ENCODE measurements around the gene ZRANB3. TPM values are rescaled to one million over a fixed set of nuclear protein-coding genes. Genes with fewer than 3 reads are reported as not detected.

The ZRANB3 gene
- total and polyA plus RNA-seq, 4 donors: 2.5 to 7.2 (median 4.1) TPM

GRCh38 chr2:135238651-135239050, 292.4 kb downstream of the ZRANB3 start:
- no peak for DNase-seq (ENCODE audit: low spot score)
- Histone ChIP-seq H3K36me3 (ENCODE audit: control insufficient read depth in 4 of 4, insufficient read depth in 3 of 4, low read depth in 1 of 4, low read length in 3 of 4) (no peaks in the 10 kb centered on the region), H3K27ac (ENCODE audit: low read depth in 1 of 2, low read length in 2 of 2) (no peak overlapping the region), H3K27me3 (ENCODE audit: control insufficient read depth in 4 of 4, insufficient read depth in 4 of 4, low read length in 3 of 4) (no peaks in the 10 kb centered on the region), H3K9ac (ENCODE audit: low read depth in 1 of 2, low read length in 2 of 2) (no peak overlapping the region), H3K4me3 (ENCODE audit: low read depth in 1 of 3, low read length in 3 of 3) (no peak overlapping the region), H3K4me1 (ENCODE audit: control insufficient read depth in 4 of 4, insufficient read depth in 4 of 4, low read length in 3 of 4) (no peaks in the 10 kb centered on the region), H3K9me3 (ENCODE audit: control insufficient read depth in 4 of 4, low read length in 3 of 4) (no peaks in the 10 kb centered on the region)
- WGBS: 96% methylated on average over 2 of the region's 2 CpGs
- TF ChIP-seq YY1 (IDR thresholded peaks at IDR 0.05) (no peak), HNF4G (IDR thresholded peaks at IDR 0.05) (no peak), TAF1 (conservative IDR thresholded peaks at IDR 0.05) (no peak), RAD21 (IDR thresholded peaks at IDR 0.05) (no peak), GABPA (IDR thresholded peaks at IDR 0.05 in 1 of 2, conservative IDR thresholded peaks at IDR 0.05 in 1 of 2) (no peak), JUND (IDR thresholded peaks at IDR 0.05) (no peak), FOXA2 (IDR thresholded peaks at IDR 0.05) (no peak), SP1 (IDR thresholded peaks at IDR 0.05) (no peak), EGR1 (IDR thresholded peaks at IDR 0.05; ENCODE audit: low read depth in 2 of 2) (no peak), HNF4A (conservative IDR thresholded peaks at IDR 0.05) (no peak), MAX (IDR thresholded peaks at IDR 0.05) (no peak), FOXA1 (IDR thresholded peaks at IDR 0.05) (no peak), RXRA (IDR thresholded peaks at IDR 0.05) (no peak), NR2F2 (IDR thresholded peaks at IDR 0.05) (no peak), ATF3 (IDR thresholded peaks at IDR 0.05) (no peak)
- TF ChIP-seq, protein P1, sequence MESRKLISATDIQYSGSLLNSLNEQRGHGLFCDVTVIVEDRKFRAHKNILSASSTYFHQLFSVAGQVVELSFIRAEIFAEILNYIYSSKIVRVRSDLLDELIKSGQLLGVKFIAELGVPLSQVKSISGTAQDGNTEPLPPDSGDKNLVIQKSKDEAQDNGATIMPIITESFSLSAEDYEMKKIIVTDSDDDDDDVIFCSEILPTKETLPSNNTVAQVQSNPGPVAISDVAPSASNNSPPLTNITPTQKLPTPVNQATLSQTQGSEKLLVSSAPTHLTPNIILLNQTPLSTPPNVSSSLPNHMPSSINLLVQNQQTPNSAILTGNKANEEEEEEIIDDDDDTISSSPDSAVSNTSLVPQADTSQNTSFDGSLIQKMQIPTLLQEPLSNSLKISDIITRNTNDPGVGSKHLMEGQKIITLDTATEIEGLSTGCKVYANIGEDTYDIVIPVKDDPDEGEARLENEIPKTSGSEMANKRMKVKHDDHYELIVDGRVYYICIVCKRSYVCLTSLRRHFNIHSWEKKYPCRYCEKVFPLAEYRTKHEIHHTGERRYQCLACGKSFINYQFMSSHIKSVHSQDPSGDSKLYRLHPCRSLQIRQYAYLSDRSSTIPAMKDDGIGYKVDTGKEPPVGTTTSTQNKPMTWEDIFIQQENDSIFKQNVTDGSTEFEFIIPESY (IDR thresholded peaks at IDR 0.05): no peak
- TF ChIP-seq, protein P2, sequence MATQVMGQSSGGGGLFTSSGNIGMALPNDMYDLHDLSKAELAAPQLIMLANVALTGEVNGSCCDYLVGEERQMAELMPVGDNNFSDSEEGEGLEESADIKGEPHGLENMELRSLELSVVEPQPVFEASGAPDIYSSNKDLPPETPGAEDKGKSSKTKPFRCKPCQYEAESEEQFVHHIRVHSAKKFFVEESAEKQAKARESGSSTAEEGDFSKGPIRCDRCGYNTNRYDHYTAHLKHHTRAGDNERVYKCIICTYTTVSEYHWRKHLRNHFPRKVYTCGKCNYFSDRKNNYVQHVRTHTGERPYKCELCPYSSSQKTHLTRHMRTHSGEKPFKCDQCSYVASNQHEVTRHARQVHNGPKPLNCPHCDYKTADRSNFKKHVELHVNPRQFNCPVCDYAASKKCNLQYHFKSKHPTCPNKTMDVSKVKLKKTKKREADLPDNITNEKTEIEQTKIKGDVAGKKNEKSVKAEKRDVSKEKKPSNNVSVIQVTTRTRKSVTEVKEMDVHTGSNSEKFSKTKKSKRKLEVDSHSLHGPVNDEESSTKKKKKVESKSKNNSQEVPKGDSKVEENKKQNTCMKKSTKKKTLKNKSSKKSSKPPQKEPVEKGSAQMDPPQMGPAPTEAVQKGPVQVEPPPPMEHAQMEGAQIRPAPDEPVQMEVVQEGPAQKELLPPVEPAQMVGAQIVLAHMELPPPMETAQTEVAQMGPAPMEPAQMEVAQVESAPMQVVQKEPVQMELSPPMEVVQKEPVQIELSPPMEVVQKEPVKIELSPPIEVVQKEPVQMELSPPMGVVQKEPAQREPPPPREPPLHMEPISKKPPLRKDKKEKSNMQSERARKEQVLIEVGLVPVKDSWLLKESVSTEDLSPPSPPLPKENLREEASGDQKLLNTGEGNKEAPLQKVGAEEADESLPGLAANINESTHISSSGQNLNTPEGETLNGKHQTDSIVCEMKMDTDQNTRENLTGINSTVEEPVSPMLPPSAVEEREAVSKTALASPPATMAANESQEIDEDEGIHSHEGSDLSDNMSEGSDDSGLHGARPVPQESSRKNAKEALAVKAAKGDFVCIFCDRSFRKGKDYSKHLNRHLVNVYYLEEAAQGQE (IDR thresholded peaks at IDR 0.05): no peak
- TF ChIP-seq, protein P3, sequence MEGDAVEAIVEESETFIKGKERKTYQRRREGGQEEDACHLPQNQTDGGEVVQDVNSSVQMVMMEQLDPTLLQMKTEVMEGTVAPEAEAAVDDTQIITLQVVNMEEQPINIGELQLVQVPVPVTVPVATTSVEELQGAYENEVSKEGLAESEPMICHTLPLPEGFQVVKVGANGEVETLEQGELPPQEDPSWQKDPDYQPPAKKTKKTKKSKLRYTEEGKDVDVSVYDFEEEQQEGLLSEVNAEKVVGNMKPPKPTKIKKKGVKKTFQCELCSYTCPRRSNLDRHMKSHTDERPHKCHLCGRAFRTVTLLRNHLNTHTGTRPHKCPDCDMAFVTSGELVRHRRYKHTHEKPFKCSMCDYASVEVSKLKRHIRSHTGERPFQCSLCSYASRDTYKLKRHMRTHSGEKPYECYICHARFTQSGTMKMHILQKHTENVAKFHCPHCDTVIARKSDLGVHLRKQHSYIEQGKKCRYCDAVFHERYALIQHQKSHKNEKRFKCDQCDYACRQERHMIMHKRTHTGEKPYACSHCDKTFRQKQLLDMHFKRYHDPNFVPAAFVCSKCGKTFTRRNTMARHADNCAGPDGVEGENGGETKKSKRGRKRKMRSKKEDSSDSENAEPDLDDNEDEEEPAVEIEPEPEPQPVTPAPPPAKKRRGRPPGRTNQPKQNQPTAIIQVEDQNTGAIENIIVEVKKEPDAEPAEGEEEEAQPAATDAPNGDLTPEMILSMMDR (IDR thresholded peaks at IDR 0.05; ENCODE audit: low read depth, low read length, missing input control): no peak

Data from liver (tissue), 9 donors.